Stimulated activated CD4-positive, alpha-beta T cell treated with anti-CD3 and anti-CD28 coated beads, Interleukin-4, amount 100 ng/mL, for 4 hours (primary cell): ENCODE data around the gene PAPPA.

Source experiments
- DNase-seq, 2 experiments: peaks; one replicate each; pipeline ENCODE4 v3.0.0-alpha.2; 2020

Gene PAPPA

GRCh38 chr9:116233160-116233530, 79.6 kb downstream of the PAPPA start:
- no peak for DNase-seq

GRCh38 chr9:116234081-116234480, 80.5 kb downstream of the PAPPA start:
- DNase-seq = no peak

DNA sequence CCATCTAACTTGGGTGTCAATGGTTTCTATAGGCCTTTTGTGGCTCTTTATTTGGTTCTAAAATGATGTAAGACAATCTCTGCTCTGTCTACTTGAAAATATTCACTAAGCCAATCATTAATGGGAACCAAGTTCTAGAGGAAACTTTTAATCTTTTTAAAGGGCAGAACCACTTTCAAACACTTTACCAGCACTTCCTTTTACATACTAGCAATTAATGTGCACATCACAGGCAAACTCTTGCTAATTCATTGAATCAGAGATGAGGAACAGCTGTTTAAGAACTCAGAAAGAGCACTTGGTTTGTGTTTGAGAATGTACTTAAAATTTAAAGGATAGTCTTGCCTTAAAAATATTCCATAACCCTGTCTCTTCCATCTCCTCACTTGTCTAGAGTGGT, 83.4 kb downstream of the PAPPA start:
- no peak for DNase-seq

DNA sequence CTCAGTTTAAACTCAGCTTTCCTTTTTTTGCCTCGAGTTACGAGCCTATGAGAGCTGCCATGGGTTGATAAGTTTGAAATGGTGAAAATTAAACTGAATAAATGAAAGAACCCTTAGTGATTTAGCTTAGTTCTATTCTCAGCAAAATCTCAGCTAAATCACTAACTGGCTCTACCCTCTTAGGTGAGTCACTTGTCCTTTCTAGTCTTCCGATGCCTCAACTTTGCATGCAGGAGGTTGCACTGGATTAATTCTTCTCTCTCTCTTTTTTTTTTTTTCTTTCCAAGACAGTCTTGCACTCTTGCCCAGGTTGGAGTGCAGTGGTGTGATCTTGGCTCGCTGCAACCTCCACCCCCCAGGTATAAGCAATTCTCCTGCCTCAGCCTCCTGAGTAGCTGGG, 83.9 kb downstream of the PAPPA start:
- no peak for DNase-seq

- DNase-seq = no peak
Measured at GRCh38 chr9:116238225-116238624, 84.6 kb downstream of the PAPPA start.

- no peak for DNase-seq
Measured at GRCh38 chr9:116238776-116239340, 85.3 kb downstream of the PAPPA start.

GRCh38 chr9:116243708-116244107, 90.1 kb downstream of the PAPPA start:
- no peak for DNase-seq

DNA sequence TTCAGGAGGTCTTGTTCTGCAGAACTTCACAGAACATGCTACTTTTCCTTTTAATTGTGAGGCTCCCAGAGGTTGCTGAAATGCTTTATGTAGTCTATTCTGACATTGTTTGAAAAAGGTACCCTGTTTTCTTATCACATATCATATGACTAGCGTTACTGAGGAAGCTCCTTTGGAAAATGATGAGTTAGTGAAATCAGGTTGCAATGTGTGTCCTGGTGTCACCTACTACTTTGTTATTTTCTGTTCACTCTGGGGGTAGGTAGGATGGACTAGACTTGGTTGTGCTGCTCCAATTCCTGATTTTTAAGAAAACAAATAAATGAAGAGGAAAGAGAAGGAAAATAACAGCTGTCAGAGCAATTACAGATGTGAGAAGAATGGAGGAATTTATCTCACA, 93.7 kb downstream of the PAPPA start:
- no peak for DNase-seq

DNA sequence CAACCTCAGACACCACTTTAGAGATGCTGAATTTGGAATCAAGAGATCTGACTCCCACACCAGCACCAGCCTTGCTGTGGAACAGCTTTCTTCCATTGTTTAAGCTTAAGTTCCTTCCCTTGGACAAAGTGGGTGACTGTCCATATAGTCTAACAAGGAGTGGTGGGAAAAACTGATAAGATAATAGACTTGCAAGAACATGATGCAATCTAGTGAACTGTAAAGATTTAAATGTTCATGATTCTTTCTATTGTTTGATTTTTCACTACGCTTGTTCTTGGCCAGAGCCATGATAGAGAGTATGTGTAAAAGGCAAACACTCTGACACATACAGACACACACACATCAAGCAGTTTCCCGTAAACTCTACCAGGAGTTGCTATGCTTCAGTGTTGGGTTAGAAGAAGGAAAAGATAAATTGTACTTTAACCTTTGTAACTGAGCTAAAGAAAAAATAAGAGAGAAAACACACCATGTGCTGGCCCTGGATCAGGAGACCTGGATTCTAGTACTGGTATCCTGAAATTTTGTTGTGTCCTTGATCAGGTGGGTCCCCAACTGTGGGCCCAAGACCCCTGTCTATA, 94.3 kb downstream of the PAPPA start:
- no peak for DNase-seq

DNA sequence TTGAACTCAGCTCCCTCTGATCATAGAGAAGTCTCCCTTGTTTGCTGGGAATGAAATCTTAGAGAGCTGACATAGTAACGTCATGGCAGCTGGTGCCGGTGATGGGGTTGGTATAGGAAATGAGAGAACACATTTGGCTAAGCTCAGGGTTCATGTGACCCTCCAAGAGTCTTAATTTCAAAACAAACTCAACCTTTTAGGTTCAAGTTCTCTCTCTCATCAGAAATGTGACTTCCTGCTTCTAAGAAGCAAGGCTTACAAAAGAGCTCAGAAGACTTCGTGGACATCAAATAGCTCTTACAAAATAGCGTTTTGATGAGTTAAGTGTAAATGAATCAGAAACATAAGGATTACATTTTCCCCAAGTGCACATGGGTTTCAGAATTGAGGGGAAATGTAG, 97.3 kb downstream of the PAPPA start:
- DNase-seq = no peak

DNA sequence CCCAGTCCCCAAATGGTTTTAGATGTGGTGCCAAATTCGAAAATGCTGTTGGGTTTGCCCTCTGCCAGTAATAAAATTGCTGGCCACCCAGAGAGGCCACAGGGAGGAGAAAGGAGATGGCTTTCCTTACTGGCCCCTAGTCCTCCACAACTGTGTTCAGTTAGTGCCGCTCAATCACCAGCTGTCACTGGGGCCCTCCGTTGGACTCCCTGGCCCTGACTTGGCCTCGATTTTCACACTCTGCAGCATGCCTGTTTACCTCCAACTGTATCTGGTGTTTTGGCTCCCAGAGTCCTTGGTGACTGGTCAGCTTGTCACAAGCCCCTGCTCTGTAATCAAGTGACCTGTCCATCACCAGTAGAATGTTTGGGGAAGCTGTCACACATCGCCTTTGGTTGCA, 97.8 kb downstream of the PAPPA start:
- no peak for DNase-seq

- DNase-seq = no peak
Measured at GRCh38 chr9:116260531-116260930, 106.9 kb downstream of the PAPPA start.

DNA sequence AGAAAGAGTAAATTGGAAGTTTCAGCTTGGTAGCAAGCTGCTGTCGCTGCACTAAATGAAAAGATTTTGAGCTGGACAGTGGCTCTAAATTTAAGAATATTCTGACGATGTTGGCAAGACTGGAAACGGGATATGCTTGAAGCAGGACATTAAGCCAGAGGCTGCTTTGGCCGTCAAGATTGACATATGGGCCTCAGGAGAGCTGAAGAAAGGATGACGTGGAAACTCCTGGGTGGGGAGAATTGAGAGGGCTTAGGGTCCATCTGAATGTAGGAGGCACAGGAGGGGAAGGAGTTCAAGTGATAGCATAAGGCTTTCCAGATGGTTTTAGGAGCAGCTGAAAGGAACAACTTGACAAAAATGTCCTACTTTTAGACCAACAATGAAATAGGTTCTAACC, 108.9 kb downstream of the PAPPA start:
- no peak for DNase-seq

- no peak for DNase-seq
Measured at GRCh38 chr9:116264361-116264760, 110.8 kb downstream of the PAPPA start.

GRCh38 chr9:116267021-116267420, 113.4 kb downstream of the PAPPA start:
- DNase-seq = no peak

DNA sequence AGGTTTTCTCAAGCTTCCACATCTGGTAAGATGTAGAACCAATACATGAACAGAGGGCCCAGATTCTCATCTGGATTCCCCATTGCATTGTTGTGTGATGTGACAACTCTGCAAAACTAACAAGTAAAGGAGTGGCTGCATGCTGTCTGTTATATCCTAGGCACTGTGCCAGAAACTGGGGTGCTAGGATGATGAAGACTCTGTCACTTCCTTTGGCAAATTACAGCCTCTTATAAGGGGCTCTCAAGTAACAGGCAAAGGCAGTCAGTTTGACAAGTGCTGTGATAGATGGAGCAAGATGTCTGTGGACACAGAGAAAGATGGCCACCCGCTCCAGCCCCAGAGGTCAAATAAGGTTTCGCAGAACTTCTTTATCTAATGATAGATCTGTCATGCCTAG, 115.7 kb downstream of the PAPPA start:
- DNase-seq = no peak

DNA sequence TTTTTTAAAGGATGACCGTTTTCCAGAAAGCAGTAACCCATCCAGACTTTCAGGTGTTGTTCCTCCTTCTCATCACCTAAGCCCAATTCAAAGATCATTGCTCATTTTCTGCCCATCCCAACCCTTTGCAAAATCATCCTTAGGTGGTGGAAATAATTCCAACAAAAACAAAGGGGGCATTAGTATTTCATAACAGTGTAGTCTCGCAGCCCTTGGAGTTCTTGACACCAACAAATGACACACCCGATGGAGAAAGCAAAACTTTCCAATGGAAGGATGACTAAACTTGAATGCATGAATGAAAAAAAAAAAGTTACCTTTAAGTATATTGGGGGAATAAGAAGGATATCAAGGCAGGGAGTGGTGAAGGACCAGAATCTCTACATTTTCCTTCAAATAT, 117.0 kb downstream of the PAPPA start:
- DNase-seq = no peak

GRCh38 chr9:116271340-116271739, 117.7 kb downstream of the PAPPA start:
- no peak for DNase-seq

DNA sequence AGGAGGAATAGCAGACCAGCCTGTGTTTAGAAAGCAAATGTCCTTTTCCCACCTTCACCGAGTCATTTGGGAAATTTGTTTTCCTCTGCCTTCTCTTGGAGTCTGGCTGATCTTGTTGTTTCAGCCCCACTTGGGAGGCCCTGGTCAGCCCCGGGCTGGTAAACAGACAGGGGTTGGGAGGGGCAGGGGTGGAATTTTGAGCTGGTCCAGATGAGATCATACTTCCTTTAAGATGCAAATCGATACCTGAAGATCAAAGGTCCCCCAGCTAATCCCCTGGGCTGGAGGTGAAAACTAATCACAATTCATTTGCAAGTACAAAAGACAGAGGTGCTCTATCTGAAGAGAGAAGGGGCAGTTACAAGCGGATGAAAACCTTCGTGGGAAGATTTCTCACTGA, 118.4 kb downstream of the PAPPA start:
- no peak for DNase-seq

DNA sequence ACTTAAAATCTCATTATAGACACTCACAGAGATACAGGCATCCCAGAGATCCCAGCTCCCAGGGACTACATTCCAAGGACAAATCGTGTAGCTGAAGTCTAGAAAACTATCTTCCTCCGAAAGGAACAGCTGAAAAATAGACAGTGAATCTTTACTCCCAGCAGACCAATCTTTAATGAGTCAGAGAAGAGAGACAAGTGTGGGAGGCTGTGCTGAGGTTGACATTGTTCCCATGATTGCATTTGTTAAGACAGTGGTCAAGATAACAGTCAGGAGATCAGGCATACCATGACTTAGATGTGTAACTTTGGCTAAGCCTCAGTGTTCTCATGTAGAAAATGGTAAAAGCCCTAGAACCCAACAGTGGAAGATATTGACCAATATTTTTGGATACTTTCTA, 120.7 kb downstream of the PAPPA start:
- no peak for DNase-seq

DNA sequence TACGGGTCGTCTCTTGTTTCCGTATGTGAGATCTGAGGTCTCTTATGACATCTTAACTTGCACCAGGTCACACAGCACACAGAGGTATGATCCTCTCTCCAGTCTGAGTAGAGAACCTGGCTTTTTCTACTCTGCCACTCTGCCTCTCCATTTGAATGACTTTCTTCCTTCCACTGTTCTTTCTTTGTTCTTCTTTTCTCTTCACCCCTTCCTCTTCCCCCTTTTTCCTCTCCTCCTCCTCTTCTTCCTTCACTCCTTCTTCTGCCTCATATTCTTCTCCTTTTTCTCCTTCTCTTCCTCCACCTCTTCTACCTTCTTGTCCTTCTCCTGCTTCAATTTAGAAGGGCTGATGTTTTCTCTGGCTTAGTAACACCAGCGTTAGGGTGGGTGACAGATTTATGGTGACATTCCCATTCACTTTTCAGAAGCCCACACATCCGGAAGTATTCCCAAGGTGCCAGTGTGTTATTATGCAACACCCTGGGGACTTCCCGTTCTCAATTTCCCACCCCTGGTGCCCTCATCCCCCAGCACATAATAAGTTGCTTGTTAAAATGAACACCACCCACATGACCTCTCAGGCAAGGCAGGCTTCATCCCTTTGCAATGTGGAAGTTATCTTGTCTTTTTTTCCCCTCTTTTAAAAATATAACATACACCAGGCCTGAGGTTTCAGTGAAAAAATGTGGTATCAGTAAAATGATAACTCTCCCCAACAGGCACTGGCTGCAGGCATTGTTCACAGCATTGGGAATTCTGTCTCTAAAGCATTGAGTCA, 122.0 kb downstream of the PAPPA start:
- no peak for DNase-seq

- no peak for DNase-seq
Measured at GRCh38 chr9:116276196-116276493, 122.6 kb downstream of the PAPPA start.

- no peak for DNase-seq
Measured at GRCh38 chr9:116276651-116277121, 123.1 kb downstream of the PAPPA start.

- DNase-seq = no peak
Measured at GRCh38 chr9:116278326-116278725, 124.7 kb downstream of the PAPPA start.

DNA sequence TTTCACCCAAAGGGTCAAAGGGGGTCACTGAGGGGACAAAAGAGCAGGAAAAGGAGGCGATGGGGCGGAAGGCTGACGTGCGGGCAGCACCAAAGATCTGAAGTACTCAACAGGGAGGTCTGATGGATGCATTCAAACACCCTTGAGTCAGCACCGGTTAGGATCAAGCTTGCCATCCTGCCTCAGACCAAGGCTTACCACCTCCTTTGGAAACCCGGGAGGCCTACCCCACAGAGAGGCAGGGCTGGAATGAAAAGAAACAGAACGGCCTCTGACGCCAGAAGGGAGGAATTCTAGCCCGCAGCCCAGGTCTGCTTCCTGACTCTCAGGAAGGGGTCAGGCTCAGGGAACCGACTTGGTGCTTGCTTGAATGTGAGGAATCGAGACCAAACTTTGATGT, 125.6 kb downstream of the PAPPA start:
- DNase-seq = no peak
